GM12872 (cell line): ENCODE data around the gene MED12.

Experiments
- CTCF ChIP-seq: IDR thresholded peaks from 3 replicates; pipeline ENCODE4 v1.5.1; 2011; ENCODE audit warnings: low read depth, mild to moderate bottlenecking, low read length, moderate library complexity; ENCODE audit not compliant: insufficient read depth

Gene MED12

GRCh38 chrX:71118032-71118984 is at the start of gene MED12:
Gene MED12 (plus strand): TSS chrX:71118596. CDS start chrX:71118755, 159 bp downstream.
- no peak for TF ChIP-seq CTCF

DNA sequence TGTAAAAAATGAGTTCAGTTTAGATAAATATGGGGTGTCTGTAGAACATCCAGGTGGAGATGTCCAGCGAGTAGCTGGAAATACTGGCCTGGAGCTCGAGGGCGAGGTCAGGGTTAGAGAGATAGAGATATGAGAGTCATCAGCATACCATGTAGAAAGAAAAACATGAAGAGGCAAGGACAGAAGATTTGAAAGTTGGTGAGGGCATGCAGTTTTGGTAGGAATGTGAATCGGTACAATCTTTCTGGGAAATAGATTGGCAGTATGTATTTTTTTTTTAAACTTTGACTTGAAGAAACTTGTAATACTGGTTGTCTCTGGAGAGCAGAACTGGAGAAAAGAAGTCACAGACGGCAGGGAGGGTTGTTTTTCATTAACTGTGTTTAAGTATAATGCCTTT is 47.9 kb upstream of the MED12 start:
- TF ChIP-seq CTCF, result no peak

GRCh38 chrX:71081330-71082123 is 36.9 kb upstream of the MED12 start:
- no peak for TF ChIP-seq CTCF

- no peak for TF ChIP-seq CTCF
Measured at GRCh38 chrX:71082124-71082647, 36.2 kb upstream of the MED12 start.

GRCh38 chrX:71082822-71083221 is 35.6 kb upstream of the MED12 start:
- TF ChIP-seq CTCF, result no peak

DNA sequence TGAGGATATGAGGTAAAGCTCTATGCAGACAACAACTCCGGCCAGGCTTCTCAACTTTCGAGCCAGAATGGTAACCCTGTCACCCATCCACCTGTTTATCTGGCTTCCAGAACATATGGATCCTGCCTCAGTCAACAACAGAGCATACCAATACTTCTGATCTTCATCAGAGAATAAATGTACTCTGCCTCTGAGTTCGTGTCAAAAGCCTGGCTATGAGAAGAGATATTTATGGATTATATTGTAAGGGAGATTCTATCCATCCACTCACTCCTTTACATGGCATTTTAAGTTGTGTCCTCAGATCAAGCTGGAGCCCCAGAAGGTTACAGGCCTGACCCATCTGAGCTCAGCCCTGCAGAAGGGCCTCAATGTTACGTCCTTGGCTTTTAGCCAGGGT is 32.5 kb upstream of the MED12 start:
- no peak for TF ChIP-seq CTCF

DNA sequence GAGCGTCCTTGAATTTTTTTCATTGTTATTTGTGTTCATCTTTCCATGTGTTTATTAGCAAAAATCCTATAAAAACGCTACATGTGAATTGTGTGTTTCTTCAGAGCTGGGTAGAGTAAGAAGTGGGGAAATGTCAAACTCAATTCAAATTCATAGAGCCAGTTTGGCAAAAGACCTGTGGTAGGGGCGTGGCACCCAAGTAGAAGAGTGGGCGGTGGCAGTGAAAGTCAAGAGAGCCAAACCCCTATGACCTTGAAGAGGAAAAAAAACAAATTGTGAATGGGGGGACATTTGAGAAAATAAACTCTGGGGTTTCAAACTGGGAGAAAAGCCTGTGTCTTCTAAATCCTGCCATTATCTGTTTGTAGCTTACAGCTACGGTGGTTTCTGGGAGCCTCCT is 27.1 kb upstream of the MED12 start:
- TF ChIP-seq CTCF, result no peak
